NCI-H2196 (cell line): ENCODE data around the gene DEFB121.
"Not testable (repeated sequence)": the region's sequence is repeated elsewhere in the genome, so short reads cannot be mapped to it uniquely, and the experiment has no call there.

Experiments used
- DNase-seq: peaks from one replicate; lab custom pipeline; 2025; ENCODE audit not compliant: unreplicated experiment; lab: John Stamatoyannopoulos, UW

The DEFB121 gene

DNA sequence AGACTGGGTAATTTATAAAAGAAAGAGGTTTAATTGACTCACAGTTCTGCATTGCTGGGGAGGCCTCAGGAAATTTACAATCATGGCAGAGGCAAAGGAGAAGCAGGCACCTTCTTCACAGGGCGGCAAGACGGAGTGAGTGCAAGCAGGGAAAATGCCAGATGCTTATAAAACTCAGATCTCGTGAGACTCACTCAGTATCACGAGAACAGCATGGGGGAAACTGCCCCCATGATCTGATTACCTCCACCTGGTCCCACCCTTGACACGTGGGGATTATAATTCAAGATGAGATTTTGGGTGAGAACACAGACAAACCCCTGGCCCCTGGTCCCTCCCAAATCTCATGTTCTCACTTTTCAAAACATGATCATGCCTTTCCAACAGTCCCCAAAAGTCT lies 41.7 kb downstream of the DEFB121 start:
- not testable (repeated sequence) for DNase-seq

DNA sequence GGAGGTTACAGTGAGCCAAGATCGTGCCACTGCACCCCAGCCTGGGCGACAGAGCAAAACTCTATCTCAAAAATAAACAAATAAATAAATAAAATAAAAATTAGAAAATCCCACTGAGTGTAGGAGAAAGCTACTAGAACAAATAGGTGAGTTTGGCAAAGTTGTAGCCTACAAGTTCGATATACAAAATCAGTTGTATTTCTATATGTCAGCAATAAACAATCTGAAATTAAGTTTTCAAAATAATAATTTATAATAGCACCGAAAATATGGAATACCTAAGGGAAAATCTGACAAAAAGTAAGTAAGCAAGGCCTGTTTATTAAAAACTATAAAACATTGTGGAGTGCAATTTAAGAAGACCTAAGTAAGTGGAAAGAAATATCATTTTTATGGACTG lies 42.7 kb downstream of the DEFB121 start:
- DNase-seq = no peak

DNA sequence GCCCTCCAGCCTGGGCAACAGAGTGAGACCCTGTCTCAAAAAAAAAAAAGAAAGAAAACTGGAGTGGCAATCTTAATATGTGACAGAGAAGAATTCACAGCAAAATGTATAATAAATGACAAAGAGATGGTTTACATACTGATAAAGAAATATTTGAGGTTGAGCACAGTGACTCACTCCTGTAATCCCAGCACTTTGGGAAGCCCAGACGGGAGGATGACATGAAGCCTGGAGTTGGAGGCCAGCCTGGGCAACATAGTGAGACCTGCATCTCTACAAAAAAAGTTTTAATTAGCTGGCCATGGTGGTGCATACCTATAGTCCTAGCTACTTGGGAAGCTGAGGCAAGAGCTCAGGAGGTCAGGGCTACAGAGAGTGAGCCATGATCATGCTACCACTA lies 50.0 kb downstream of the DEFB121 start:
- no peak for DNase-seq
